WTC11 (cell line): ENCODE data around the gene EFHB. TPM values are rescaled to one million over a fixed set of nuclear protein-coding genes. Genes with fewer than 3 reads are reported as not detected.
"Not testable (repeated sequence)": the region's sequence is repeated elsewhere in the genome, so short reads cannot be mapped to it uniquely, and the experiment has no call there.

ENCODE experiments used
- ATAC-seq: fragments of 200-7000 bp; cut with Tn5 transposase; 2 replicates; pipeline ENCODE4 v1.10.0; 2021; ENCODE audit warnings: mild to moderate bottlenecking, moderate library complexity
- CTCF ChIA-PET: fragments of 300-600 bp; sonication (Branson Sonifier 250); formaldehyde crosslinking; loops from one replicate; lab custom pipeline; 2021; ENCODE audit warnings: antibody characterized with exemption; lab: Charles Lee
- POLR2A ChIA-PET: fragments of 350-600 bp; sonication (Branson Sonifier 250); formaldehyde crosslinking; loops from one replicate; lab custom pipeline; 2021; ENCODE audit warnings: antibody characterized with exemption; lab: Charles Lee
- DNase-seq: peaks from one replicate; pipeline ENCODE4 v3.0.0; 2021; ENCODE audit warnings: low spot score
- H3K27ac Mint-ChIP-seq: 2 replicates; pipeline ENCODE4 v1.8.0; 2021; ENCODE audit warnings: mixed read lengths
- H3K27me3 Mint-ChIP-seq: 2 replicates; pipeline ENCODE4 v1.8.0; 2021; ENCODE audit warnings: low read depth, mild to moderate bottlenecking, moderate library complexity, mixed read lengths
- H3K36me3 Mint-ChIP-seq: 2 replicates; pipeline ENCODE4 v1.8.0; 2021; ENCODE audit warnings: mixed read lengths
- H3K4me1 Mint-ChIP-seq: 2 replicates; pipeline ENCODE4 v1.8.0; 2022; ENCODE audit warnings: mixed read lengths
- H3K4me3 Mint-ChIP-seq: 2 replicates; pipeline ENCODE4 v1.8.0; 2021; ENCODE audit warnings: mild to moderate bottlenecking, moderate library complexity, mixed read lengths
- H3K9me3 Mint-ChIP-seq: 2 replicates; pipeline ENCODE4 v1.8.0; 2021; ENCODE audit warnings: mixed read lengths
- FOXK1 ChIP-seq: sonication (generic); formaldehyde crosslinking; IDR thresholded peaks from 2 replicates; pipeline ENCODE4 v1.8.0; 2022; ENCODE audit warnings: mild to moderate bottlenecking, moderate library complexity, missing genetic modification reagents
- TEAD1 ChIP-seq: sonication (generic); formaldehyde crosslinking; IDR thresholded peaks from 2 replicates; pipeline ENCODE4 v1.8.0; 2022; ENCODE audit warnings: mild to moderate bottlenecking, missing genetic modification reagents
- total RNA-seq: library from RNA; stranded (reverse); gene quantifications from 3 replicates; pipeline ENCODE4 v1.2.3, GENCODE V29; 2021
- TF ChIP-seq, protein P1 (sequence below): fragments of 200-600 bp; IDR thresholded peaks from 2 replicates; pipeline ENCODE4 v1.8.0; 2022; ENCODE audit warnings: antibody characterized with exemption
- TF ChIP-seq, protein P2 (sequence below): fragments of 250-450 bp; sonication (Bioruptor Pico); IDR thresholded peaks from 2 replicates; pipeline ENCODE4 v2.1.2; 2022; ENCODE audit warnings: mild to moderate bottlenecking, moderate library complexity
- TF ChIP-seq, protein P3 (sequence below): sonication (generic); formaldehyde crosslinking; IDR thresholded peaks from 2 replicates; pipeline ENCODE4 v1.8.0; 2023; ENCODE audit warnings: mild to moderate bottlenecking, missing genetic modification reagents
- TF ChIP-seq, protein P4 (sequence below): sonication (generic); formaldehyde crosslinking; IDR thresholded peaks from 2 replicates; pipeline ENCODE4 v1.8.0; 2022; ENCODE audit warnings: mild to moderate bottlenecking, missing genetic modification reagents

EFHB gene
- total RNA-seq, 1 experiment from 2014 or later = 0.85 TPM

DNA sequence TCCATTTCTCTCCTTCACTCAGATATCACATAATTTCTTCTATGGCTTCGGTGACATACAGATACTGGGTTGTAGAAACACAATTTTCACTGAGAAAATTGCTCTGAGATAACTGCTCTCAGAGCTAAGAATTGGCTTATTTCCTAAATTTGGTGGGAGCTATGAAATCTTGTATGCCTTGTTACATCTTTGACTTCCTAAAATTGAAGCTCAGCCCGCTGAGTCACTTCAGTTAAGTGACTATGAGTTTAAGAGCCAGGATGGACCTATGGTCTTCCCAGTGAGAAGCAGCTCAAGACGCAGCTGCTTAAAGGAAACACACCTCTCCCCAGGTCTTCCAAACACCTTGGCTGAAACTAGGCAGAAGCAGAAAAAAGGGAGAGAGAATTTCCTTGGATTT, 56.4 kb downstream of the EFHB start:
- TF ChIP-seq, protein P1, sequence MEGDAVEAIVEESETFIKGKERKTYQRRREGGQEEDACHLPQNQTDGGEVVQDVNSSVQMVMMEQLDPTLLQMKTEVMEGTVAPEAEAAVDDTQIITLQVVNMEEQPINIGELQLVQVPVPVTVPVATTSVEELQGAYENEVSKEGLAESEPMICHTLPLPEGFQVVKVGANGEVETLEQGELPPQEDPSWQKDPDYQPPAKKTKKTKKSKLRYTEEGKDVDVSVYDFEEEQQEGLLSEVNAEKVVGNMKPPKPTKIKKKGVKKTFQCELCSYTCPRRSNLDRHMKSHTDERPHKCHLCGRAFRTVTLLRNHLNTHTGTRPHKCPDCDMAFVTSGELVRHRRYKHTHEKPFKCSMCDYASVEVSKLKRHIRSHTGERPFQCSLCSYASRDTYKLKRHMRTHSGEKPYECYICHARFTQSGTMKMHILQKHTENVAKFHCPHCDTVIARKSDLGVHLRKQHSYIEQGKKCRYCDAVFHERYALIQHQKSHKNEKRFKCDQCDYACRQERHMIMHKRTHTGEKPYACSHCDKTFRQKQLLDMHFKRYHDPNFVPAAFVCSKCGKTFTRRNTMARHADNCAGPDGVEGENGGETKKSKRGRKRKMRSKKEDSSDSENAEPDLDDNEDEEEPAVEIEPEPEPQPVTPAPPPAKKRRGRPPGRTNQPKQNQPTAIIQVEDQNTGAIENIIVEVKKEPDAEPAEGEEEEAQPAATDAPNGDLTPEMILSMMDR = no peak
- Mint-ChIP-seq H3K36me3 (no peaks in the 10 kb centered on the region), H3K27ac (no peak overlapping the region), H3K4me1 (peaks cover 22% of the 10 kb centered on the region), H3K4me3 (no peak overlapping the region), H3K9me3 (peaks cover 4% of the 10 kb centered on the region; the same call in 1 of the 2 replicates), H3K27me3 (no peaks in the 10 kb centered on the region)
- no peak for DNase-seq
- ChIA-PET POLR2A (no interaction called here), CTCF (no interaction called here)
- no peak for ATAC-seq

DNA sequence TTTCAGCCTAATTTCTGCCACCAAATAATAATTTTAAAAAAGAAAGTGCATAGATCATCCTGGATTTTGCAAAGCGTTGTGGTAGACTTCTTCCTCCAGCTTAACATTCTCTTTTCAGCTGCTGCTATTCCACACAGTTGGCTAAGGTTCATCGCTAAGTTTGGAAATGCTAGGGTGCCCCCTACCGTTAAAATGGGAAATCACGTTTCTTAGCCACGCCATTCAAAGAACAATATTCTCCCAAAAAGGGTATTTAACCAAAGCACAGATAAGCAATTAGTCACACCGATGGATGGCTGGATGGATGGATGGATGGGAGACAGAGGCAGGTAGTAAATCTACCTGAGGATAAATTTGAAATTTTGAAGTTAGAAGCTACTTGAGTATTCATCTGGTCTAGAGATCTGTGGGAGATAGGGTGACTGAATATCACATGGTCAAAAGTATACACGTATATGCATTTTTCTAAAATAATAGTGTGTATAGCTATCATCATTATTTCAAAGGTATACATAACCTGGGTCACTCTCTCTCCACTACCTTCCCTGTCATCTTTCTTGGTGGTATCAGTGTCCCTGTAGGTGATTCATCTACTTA, 67.2 kb downstream of the EFHB start:
- Mint-ChIP-seq H3K27ac (no peak overlapping the region), H3K27me3 (no peaks in the 10 kb centered on the region; the same call in 1 of the 2 replicates), H3K4me1 (no peaks in the 10 kb centered on the region), H3K9me3 (peaks cover 21% of the 10 kb centered on the region), H3K36me3 (peaks cover 7% of the 10 kb centered on the region), H3K4me3 (no peak overlapping the region)
- ChIA-PET CTCF (interaction anchor here (0.7 to 1.9 kb wide), 9 partner anchors 13 to 802 kb away, joined by 3 to 24 read pairs (median 5); no protein-coding TSS in a partner anchor), POLR2A (no interaction called here)
- DNase-seq (peak; percentile 48), ATAC-seq (peak; percentile 83)
- TF ChIP-seq, protein P1 = peak; percentile 84
- TF ChIP-seq, protein P2, sequence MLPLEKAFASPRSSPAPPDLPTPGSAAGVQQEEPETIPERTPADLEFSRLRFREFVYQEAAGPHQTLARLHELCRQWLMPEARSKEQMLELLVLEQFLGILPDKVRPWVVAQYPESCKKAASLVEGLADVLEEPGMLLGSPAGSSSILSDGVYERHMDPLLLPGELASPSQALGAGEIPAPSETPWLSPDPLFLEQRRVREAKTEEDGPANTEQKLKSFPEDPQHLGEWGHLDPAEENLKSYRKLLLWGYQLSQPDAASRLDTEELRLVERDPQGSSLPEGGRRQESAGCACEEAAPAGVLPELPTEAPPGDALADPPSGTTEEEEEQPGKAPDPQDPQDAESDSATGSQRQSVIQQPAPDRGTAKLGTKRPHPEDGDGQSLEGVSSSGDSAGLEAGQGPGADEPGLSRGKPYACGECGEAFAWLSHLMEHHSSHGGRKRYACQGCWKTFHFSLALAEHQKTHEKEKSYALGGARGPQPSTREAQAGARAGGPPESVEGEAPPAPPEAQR = no peak

DNA sequence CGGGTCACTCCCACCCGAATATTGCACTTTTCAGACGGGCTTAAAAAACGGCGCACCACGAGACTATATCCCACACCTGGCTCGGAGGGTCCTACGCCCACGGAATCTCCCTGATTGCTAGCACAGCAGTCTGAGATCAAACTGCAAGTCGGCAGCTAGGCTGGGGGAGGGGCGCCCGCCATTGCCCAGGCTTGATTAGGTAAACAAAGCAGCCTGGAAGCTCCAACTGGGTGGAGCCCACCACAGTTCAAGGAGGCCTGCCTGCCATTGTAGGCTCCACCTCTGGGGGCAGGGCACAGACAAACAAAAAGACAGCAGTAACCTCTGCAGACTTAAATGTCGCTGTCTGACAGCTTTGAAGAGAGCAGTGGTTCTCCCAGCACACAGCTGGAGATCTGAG, 78.7 kb downstream of the EFHB start:
- ATAC-seq, POLR2A ChIA-PET, H3K27me3 Mint-ChIP-seq, H3K27ac Mint-ChIP-seq, H3K4me1 Mint-ChIP-seq: not testable (repeated sequence)
- peaks cover 27% of the 10 kb centered on the region; the same call in 1 of the 2 replicates for H3K36me3 Mint-ChIP-seq
- TF ChIP-seq TEAD1 (CRISPR knock-in tag) = 0 out of 2 replicates have a peak, but pooled peaks have one; percentile 19
- TF ChIP-seq FOXK1 (CRISPR knock-in tag) = peak; percentile 80
- TF ChIP-seq, protein P3, sequence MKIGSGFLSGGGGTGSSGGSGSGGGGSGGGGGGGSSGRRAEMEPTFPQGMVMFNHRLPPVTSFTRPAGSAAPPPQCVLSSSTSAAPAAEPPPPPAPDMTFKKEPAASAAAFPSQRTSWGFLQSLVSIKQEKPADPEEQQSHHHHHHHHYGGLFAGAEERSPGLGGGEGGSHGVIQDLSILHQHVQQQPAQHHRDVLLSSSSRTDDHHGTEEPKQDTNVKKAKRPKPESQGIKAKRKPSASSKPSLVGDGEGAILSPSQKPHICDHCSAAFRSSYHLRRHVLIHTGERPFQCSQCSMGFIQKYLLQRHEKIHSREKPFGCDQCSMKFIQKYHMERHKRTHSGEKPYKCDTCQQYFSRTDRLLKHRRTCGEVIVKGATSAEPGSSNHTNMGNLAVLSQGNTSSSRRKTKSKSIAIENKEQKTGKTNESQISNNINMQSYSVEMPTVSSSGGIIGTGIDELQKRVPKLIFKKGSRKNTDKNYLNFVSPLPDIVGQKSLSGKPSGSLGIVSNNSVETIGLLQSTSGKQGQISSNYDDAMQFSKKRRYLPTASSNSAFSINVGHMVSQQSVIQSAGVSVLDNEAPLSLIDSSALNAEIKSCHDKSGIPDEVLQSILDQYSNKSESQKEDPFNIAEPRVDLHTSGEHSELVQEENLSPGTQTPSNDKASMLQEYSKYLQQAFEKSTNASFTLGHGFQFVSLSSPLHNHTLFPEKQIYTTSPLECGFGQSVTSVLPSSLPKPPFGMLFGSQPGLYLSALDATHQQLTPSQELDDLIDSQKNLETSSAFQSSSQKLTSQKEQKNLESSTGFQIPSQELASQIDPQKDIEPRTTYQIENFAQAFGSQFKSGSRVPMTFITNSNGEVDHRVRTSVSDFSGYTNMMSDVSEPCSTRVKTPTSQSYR (CRISPR knock-in tag) = 0 out of 2 replicates have a peak, but pooled peaks have one; percentile 46
- TF ChIP-seq, protein P4, sequence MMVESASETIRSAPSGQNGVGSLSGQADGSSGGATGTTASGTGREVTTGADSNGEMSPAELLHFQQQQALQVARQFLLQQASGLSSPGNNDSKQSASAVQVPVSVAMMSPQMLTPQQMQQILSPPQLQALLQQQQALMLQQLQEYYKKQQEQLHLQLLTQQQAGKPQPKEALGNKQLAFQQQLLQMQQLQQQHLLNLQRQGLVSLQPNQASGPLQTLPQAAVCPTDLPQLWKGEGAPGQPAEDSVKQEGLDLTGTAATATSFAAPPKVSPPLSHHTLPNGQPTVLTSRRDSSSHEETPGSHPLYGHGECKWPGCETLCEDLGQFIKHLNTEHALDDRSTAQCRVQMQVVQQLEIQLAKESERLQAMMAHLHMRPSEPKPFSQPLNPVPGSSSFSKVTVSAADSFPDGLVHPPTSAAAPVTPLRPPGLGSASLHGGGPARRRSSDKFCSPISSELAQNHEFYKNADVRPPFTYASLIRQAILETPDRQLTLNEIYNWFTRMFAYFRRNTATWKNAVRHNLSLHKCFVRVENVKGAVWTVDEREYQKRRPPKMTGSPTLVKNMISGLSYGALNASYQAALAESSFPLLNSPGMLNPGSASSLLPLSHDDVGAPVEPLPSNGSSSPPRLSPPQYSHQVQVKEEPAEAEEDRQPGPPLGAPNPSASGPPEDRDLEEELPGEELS (CRISPR knock-in tag) = peak; percentile 64; the same call in 1 of the 2 replicates
- CTCF ChIA-PET = interaction anchor here (1.3 to 1.6 kb wide), 2 partner anchors 15 to 26 kb away, joined by 3 to 4 read pairs; no protein-coding TSS in a partner anchor
- DNase-seq = peak; percentile 79
- H3K9me3 Mint-ChIP-seq = peaks cover 31% of the 10 kb centered on the region
- H3K4me3 Mint-ChIP-seq = peak overlapping the region; percentile 54

DNA sequence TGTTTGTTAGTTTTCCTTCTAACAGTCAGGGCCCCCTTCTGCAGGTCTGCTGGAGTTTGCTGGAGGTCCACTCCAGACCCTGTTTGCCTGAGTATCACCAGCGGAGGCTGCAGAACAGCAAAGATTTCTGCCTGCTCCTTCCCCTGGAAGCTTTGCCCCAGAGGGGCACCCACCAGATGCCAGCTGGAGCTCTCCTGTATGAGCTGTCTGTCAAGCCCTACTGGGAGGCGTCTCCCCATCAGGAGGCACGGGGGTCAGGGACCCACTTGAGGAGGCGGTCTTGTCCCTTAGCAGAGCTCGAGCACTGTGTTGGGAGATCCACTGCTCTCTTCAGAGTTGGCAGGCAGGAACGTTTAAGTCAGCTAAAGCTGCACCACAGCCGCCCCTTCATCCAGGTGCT, 87.4 kb downstream of the EFHB start:
- ATAC-seq, H3K36me3 Mint-ChIP-seq, H3K4me3 Mint-ChIP-seq, CTCF ChIA-PET, H3K27ac Mint-ChIP-seq, H3K27me3 Mint-ChIP-seq, POLR2A ChIA-PET, H3K4me1 Mint-ChIP-seq: not testable (repeated sequence)
- H3K9me3 Mint-ChIP-seq = peaks cover 37% of the 10 kb centered on the region
- DNase-seq = peak; percentile 5

Other genes with a start within 250 kb of the EFHB start
- gene RAB5A, start 12.9 kb upstream of the EFHB start, total RNA-seq = 81.8 to 97.1 TPM (median 84.8 TPM) in 3 replicates
- not detected in 3 replicates for gene PP2D1, start 78.0 kb upstream of the EFHB start, total RNA-seq
- 1.4 to 2.7 TPM (median 2.0 TPM) in 3 replicates for gene KAT2B, start 106.2 kb upstream of the EFHB start, total RNA-seq